ENCODE data around the gene STOML1.
"Not testable (repeated sequence)": the region's sequence is repeated elsewhere in the genome, so short reads cannot be mapped to it uniquely, and the experiment has no call there.

The STOML1 gene

DNA sequence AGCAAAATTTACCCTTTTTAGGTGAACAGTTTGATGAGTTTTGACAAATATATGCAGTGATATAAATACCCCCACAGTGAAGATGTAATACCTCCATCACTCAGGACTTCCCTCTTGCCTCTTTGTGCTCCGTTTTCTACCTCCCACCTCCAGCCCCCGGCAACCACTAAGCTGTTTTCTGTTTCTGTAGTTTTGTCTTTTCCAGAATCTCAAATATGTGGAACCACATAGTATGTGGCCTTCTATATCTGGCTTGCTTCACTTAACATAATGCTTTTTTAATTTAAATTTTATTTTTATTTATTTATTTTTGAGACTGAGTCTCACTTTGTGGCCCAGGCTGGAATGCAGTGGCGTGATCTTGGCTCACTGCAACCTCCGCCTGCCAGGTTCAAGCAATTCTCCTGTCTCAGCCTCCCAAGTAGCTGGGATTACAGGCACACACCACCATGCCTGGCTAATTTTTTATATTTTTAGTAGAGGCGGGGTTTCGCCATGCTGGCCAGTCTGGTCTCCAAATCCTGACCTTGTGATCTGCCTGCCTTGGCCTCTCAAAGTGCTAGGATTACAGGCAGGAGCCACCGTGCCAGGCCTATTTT lies 31.5 kb downstream of the STOML1 start:
- not testable (repeated sequence) for DNase-seq (ENCODE audit: low spot score)

DNA sequence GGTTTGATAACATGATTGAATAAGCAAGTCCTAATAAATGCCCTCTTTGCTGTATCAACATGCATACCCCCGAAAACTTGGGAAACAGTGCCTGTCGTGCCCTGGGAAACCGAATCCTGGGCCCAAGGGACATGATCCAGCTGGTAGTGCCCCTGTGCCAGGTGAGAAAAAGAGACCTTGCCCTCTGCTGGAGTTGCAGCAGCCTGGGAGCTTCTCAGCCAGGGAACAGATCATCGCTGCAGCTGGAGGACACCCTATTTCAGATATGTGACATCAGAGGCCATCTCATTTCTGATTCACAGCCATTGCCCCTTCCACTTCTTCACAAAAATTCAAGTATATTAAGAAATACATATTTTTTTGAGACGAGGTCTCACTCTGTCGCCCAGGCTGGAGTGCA lies 32.3 kb downstream of the STOML1 start:
- DNase-seq (ENCODE audit: low spot score), result no peak

DNA sequence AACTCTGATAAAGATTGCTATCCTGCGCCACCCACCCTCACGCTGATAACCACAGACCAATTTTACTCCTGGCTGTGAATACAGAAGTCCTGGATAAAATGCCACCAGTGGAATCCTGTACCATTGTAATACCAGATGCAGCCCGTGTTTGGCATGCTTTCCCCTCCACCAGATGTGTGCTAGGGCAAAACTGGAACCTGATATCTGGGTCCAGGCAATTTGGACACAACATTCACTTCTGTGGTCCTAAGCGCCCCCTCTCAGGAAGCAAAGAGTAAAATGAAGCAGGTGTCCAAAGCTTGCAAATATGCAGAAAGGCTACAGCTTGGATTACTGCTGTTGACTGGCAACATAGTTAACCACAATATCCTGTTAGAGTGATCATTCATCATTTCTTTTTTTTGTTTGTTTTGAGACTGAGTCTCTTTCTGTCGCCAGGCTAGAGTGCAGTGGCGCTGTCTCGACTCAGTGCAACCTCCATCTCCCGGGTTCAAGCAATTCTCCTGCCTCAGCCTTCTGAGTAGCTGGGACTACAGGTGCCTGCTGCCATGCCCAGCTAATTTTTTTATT lies 33.0 kb downstream of the STOML1 start:
- peak; percentile 57 for DNase-seq (ENCODE audit: low spot score)

DNA sequence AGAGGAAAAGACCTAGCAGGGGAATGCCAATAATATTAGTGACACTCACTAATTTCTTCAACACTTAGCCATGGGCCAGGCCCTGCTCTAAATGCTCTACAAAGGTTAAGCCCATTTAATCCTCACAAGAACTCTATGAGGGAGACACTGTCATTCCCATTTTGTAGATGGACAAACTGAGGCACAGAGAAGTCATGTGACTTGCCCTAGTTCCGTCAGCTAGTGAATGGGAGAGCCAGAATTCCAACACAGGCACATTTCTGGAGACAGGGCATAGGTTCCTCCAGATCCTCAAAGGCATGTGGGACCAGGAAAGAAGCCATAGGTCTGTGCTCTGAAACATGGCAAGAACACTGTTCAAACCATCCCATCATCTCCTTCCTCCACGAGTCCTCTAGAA lies 34.3 kb downstream of the STOML1 start:
- DNase-seq (ENCODE audit: low spot score), result no peak

DNA sequence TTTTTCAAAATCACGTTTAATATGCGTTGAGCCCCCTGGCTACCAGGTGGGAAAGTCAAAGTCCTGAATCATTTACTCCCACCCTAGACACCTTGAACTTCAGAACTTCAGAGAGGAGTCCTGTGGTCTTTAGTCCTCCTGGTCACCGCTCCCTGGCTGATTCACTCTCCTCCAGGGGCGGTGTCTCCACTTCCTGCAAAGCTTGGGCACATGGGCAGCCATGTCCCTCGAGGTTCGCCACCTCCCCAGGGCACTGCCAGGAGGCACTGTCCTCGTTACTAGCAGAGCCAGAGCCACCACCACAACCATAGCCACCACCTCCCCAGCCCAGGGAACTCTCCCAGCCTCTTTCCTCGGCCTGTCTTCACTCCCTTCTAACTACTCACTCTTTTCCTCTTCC lies 34.8 kb downstream of the STOML1 start:
- DNase-seq (ENCODE audit: low spot score), result no peak

DNA sequence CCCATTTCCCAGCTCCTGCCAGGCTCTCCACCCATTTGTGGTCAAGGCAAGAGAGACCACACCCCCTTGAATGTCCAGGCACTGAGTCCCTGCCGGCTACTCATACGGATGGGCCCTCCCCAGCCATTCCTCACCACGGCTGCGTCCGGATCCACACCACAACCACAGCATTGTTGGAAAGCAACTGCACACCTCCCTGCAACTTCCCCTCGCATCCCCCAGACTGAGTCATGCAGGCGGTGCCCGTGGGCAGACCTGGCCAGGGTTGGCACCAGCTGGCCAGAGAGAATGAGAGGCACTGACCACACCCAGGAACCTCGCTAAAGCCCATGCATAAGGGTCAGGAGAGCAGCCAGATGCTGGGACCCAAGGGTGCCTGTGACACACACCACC lies 35.4 kb downstream of the STOML1 start:
- DNase-seq (ENCODE audit: low spot score), result no peak

DNA sequence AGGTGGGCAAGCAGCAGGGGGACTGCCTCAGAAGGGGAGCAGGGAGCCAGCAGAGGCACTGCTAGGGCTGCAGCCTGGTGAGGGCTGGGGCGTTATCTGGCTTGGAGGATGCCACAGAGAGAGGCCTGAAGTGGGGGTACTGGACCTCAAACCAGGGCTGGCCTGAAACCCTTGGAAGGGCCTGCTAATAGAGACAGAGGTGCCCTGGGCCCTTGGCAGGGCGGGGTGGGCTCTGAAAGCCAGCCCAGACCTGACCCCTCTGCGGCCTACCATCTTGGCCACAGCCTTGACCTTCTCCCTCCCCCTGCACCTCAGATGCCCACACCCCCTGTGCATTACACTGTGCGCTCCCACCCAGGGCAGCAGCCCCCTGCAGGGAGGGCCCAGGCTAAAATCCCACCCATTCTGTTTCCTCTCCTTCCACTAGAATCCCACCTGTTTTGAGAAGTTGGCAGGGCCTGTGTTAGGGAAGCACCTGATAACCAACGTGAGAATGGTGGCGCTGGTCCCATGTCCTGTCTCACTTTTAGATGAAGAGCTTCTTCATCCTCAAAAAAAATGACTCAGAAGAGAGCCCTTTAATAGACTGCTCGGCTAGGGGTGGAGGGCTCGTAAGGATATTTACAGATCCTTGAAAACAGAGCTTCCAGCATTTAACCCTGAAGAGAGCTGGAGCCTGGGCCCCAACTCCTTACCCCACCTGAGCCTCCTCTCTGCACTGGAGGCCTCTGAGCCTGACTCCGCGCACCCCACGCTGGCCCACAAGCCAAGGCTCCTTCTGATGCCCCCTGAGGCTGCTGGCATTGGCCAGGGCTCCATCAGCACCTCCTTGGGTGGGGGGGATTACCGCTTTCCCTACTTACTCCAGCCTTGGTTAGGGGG lies 36.0 kb downstream of the STOML1 start:
- no peak for DNase-seq (ENCODE audit: low spot score)

DNA sequence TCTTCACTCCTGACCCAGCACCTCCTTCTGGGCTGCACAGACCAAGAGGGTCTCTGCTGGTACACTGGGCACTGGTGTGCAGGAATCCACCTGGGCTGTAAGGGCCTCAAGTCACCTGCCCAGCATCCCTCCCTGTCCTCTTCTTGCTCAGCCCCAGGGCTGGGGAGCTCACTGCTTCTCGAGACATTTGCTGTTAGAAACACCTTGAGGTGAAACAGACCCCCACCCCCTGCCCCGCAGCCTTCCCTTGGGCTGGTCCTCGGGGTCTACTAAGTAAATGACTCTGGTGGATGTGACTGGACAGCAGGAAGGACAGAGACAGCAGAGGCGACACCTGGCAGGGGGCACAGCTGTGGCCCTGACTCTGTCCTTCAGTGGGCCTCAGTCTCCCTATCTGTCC lies 36.8 kb downstream of the STOML1 start:
- DNase-seq (ENCODE audit: low spot score), result no peak

DNA sequence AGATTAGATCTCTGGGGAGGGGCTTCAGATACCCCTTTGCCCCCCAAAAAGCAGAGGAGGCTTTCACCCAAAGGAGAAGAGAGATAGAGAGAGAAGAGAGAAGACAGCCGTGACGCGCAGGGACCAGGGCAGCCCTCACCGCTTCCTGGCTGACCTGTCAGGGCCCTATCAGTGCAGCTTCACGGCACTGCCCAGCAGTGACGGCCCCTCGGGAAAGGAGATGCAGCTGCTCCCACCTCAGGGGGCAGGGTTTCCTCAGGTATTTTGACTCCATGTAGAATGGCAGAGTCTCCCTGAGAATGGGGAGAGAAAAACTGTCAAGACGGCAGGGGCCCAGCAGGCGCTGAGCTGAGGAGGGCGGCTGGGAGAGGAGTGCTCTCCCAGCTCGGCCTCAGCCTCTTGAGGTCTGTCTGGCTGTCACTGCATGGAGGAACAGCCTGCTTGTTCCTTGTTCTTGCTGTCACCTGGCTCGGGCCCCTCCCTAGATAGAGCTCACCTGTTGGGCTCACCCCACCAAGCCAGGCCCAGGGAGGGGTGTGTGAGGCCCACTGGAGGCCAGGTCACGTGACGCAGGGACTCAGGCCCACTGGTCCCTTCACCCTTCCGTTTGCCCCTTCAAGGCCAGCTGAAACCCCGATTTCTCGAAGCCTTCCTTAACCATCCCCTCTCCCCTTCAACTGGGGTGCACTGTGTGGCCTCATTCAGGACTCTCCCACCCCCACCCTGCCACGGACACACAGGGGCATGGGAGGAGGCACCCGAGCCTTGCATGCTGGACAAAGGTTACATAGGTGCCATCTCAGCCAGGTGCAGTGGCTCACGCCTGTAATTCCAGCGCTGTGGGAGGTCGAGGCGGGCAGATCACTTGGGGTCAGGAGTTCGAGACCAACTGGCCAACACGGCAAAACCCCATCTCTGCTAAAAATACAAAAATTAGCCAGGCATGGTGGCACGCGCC lies 37.6 kb downstream of the STOML1 start:
- no peak for DNase-seq (ENCODE audit: low spot score)

DNA sequence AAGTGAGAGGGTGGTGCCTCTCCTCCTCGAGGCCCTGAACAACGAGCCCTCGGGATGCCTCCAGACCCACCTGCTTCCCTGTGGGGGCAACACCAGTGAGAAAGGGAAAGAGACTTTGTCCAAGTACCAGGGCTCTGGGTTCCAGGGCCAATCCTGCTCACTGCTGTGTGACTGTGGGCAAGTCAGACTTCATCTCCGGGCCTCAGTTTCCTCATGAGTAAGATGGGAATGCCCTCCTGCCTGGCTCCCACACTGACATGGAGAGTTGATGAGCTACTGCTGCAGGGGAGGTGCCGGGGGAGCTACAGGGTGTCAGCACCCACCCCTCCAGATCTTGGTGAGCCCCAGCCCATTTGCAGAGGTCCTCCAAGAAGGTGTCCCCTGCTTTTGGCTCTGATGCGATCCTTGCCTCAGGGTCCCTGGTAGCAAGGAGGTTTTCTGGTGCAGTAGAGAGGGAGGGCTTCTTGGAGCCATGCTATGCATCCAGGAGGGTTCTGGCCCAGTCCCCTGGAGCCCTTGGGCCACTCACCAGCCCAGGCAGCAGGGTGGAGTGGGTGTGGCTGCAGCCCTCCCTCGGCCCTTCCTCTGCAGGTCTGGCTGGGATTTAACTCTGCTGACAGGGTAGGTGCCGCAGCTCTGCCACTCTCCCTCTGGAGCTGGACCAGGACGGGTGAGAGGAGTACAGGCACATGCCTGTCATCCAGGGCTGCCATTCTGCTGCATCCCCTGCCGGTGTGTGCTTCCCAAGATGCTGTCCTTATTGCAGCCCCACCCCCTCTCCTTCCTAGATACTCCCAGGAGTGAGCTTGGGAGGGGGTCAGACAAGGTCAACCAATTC lies 39.0 kb downstream of the STOML1 start:
- DNase-seq (ENCODE audit: low spot score), result no peak

DNA sequence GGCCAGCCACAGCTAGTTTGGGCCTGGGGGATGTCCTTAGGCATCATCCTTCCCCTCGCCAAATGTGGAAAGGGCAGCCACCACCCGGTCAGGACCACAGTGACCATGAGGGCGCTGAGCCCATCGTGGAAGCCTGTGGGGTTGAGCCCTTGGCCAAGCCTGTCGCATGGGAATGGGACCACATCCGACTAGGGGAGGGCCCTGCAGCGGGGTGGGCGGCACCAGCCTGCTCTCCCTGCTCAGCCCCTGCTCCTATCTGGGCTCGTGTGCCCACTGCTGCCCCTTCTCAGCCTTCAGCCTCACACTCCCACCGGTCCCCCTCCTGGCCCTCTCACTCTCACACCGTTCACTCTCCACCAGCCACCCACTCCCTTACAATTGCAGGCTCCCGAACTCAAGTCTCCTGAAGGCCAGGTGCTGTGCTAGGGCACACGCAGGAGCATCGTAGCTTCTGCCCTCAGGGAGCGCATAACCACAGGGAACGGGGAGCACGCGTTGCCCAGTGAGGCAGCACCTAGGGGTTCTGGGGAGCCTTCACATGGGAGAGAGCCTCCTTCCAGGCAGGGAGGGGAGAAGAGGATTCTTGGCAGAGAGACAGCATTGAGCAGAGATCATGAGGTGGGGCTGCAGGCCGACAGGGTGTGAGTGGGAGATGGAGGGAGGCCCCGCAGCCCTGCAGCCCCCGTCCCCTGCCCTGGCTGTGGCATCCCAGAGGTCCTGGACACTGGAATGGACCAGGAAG lies 39.8 kb downstream of the STOML1 start:
- no peak for DNase-seq (ENCODE audit: low spot score)

DNA sequence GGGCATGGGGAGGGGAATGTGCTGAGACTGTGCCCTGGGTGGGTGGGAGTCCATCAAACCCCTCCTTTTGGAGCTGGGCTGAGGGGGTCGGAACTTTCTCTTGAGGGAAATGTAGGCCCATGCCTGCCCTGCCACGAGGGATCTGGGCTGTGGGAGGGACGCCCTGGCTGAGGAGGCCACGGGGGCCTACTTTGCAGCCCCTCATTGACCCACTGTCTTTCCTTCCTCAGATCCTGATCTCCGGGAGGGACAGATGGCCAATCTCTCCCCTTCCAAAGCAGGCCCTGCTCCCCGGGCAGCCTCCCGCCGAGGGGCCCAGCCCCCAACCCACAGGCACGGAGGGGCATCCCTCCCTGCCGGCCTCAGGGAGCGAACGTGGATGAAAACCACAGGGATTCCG lies 40.5 kb downstream of the STOML1 start:
- no peak for DNase-seq (ENCODE audit: low spot score)

DNA sequence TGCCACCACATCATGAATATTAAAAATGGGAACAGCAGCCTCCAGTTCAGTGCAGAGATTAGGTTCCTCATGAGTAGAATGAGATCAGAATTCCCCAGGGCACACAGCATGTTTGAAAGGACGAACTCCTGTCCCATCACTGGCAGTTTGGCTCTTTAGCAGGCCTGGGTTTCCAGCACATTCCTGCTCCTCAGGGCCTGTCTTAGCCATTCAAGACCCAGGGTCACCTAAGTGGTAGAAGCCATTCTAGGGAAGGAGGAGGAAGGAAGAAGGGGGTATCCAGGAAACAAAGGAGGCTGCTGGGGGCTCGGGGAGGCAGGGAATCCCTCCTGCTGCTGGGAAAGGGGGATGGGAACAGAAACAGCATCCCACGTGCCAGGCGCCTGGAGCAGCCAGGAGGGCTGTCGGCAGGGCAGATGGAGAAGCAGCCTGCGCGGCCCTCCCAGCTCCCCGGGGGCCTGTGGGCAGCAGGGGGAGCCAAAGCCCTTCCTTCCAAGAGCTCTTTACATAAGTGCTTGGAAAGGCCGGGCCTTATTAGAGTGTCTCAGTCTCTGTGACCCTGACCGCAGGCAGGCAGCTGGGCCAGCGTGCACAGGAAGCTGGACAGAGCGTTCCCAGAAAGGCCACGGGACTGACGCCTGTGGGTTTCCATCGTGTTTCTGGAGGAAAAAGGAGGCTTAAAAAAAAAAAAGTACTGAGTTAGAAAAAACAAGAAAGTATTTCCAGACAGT lies 41.1 kb downstream of the STOML1 start:
- DNase-seq (ENCODE audit: low spot score), result peak; percentile 70

DNA sequence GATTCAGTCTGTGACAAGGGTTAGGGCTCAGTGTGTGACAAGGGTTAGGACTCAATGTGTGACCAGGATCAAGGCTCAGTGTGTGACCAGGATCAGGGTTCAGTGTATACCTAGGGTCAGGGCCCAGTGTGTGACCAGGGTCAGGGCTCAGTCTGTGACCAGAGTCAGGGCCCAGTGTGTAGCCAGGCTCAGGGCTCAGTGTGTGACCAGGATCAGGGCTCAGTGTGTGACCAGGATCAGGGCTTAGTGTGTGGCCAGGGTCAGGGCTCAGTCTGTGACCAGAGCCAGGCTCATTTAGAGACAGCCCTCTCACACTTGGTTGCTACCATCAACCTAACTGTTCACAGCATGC lies 41.6 kb downstream of the STOML1 start:
- DNase-seq (ENCODE audit: low spot score), result no peak

DNA sequence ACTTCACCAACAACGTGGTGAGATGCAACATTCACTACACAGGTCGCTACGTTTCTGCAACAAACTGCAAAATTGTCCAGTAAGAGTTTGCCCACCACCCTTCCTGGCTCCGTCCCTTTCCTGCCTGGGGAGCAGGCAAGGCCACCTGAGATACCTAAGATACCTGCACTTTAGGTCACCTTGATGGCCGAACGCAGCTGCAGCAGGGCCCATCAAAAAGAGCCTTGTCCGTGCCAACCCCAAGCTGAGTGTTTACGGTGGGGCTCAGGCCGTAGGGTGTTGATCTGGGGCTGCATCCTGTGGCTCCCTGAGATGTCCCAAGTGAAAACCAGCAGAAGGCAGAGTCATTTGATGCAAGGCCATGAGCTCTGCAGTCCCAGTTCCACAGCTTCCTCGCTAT lies 42.6 kb downstream of the STOML1 start:
- no peak for DNase-seq (ENCODE audit: low spot score)

DNA sequence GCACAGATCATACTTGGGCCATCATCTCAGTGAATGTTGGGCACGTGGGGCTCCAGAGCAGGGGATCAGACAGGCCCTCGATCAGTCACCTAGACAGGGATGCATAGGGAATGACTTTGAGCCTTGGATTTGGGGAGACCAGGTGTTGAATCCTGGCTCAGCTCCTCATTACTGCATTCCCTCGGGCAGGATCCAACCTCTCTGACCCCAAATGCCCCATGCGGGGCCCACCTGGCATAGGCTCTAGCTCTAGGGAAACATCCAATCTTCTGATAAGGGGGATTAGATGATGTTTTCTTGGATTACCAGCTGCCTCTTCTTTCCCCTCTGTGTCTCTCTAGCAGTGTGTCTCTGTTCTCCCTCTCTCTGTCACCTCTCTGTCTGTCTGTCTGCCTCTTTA lies 43.1 kb downstream of the STOML1 start:
- no peak for DNase-seq (ENCODE audit: low spot score)

DNA sequence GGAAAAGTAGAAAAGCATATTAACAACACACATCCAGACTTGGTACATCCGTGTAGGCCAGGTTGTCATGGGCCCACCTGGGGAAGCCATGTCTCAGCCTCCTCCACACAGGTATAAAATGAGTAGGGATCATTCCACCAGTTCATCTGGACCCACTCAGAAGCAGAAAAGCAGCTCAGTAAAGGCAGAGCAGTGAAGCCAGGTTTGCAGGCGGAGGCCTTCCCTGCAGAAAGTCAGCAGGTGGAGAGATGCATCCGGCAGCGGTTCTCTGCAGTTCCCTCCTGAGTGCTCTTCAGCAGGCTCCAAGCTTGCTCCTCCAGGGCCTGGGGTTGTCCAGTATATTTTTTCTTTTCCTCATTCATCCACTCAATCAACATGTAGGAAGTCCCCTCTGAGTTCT lies 43.7 kb downstream of the STOML1 start:
- no peak for DNase-seq (ENCODE audit: low spot score)

DNA sequence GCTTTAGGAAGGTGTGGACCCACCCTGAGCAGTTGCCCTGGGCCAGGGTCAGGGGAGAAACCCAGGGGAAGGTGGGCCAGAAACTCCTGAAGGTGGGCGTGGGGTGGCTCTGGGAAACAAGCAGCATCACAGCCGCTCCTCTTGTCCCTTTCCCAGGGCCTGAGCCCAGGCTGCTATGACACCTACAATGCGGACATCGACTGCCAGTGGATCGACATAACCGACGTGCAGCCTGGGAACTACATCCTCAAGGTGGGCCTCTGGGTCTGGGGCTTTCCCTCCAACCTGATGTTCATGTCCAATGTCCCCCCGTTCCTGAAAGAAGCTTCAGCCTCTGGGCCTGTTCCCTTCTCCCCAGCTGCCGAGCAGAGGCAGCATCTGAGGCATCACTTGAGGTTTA lies 44.4 kb downstream of the STOML1 start:
- DNase-seq (ENCODE audit: low spot score), result no peak

DNA sequence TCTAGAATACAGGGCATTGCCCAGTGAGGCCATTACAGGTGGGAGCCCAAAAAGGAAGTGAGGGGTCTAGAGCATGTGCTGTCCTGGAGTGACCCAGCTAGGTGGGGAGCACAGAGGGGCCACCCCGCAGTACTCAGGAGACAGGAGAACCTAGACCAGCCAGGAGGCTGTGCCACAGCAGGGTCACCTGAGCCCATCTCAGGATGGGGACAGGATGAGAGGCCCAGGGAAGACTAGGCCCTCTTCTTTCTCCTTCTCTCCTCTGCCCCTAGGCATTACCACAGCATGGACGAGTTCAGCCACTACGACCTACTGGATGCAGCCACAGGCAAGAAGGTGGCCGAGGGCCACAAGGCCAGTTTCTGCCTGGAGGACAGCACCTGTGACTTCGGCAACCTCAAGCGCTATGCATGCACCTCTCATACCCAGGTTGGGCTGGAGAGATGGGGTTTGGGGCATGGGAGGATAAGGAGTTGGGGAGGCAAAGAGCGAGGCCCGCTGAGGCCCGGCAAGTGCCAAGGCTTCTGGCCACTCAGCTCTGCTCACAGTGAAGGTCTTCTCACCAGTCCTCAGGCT lies 45.2 kb downstream of the STOML1 start:
- no peak for DNase-seq (ENCODE audit: low spot score)

All from CD4-positive, alpha-beta T cell treated with Interleukin-6 at 100 ng/mL for 8 hours (primary cell).